ENCODE data around the gene RABGEF1.

DNA sequence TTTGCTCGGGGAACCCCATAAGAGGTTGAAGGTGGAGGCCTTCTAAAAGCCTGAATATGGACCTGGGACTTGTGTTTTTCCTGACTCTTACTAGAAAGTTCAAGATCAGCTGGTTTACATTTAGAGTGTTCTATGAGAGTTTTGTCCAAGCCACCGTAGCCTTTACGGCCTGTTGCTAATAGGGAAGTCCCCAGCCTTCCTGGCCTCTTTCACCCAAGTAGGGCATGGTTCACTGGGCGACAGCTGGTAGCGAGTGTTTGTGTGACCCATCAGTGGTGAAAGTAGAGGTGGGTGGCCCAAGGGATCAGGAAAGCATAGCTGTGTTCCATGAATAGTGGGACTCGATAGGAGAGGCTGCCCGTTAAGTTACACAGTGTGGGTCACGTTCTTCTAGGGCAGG lies 60.1 kb downstream of the RABGEF1 start:
- TF ChIP-seq EZH2 (IDR thresholded peaks at IDR 0.05; ENCODE audit: borderline replicate concordance, low read depth, low read length, severe bottlenecking) (no peak), POLR2AphosphoS5 (IDR thresholded peaks at IDR 0.05; ENCODE audit: insufficient read depth, low read depth, low read length) (no peak), POLR2A (IDR thresholded peaks at IDR 0.05; ENCODE audit: low read depth, low read length) (no peak), JUN (IDR thresholded peaks at IDR 0.05; ENCODE audit: borderline replicate concordance, insufficient read depth, insufficient read length, low read depth) (no peak), FOS (IDR thresholded peaks at IDR 0.05; ENCODE audit: borderline replicate concordance, insufficient read depth, low read length) (no peak)
- TF ChIP-seq, protein P1, sequence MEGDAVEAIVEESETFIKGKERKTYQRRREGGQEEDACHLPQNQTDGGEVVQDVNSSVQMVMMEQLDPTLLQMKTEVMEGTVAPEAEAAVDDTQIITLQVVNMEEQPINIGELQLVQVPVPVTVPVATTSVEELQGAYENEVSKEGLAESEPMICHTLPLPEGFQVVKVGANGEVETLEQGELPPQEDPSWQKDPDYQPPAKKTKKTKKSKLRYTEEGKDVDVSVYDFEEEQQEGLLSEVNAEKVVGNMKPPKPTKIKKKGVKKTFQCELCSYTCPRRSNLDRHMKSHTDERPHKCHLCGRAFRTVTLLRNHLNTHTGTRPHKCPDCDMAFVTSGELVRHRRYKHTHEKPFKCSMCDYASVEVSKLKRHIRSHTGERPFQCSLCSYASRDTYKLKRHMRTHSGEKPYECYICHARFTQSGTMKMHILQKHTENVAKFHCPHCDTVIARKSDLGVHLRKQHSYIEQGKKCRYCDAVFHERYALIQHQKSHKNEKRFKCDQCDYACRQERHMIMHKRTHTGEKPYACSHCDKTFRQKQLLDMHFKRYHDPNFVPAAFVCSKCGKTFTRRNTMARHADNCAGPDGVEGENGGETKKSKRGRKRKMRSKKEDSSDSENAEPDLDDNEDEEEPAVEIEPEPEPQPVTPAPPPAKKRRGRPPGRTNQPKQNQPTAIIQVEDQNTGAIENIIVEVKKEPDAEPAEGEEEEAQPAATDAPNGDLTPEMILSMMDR (IDR thresholded peaks at IDR 0.05; ENCODE audit: extremely low read depth in 1 of 2, insufficient read depth in 1 of 2, low read depth in 1 of 2, low read length in 2 of 2): no peak
- TF ChIP-seq, protein P2, sequence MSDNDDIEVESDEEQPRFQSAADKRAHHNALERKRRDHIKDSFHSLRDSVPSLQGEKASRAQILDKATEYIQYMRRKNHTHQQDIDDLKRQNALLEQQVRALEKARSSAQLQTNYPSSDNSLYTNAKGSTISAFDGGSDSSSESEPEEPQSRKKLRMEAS (IDR thresholded peaks at IDR 0.05; ENCODE audit: insufficient read depth, insufficient read length): no peak

All from endothelial cell of umbilical vein (primary cell).